T-helper 17 cell (primary cell): ENCODE measurements around the gene SCAF11. TPM values are rescaled to one million over a fixed set of nuclear protein-coding genes. Genes with fewer than 3 reads are reported as not detected.

Source experiments
- ATAC-seq: fragments of 150-1000 bp; cut with Tn5 transposase; 2 replicates; pipeline ENCODE4 v1.10.0; 2021; ENCODE audit warnings: mild to moderate bottlenecking, moderate library complexity
- DNase-seq, 3 donors: peaks; one replicate each; pipeline versions ENCODE4 v3.0.0 to v3.0.0-alpha.2; 2020 to 2021
- H3K9me3 ChIP-seq: one replicate; pipeline ENCODE4 v1.7.0; 2013; ENCODE audit warnings: low read length, mild to moderate bottlenecking; ENCODE audit not compliant: control insufficient read depth, poor library complexity, severe bottlenecking
- H3K27ac Mint-ChIP-seq: one replicate; pipeline ENCODE4 v1.8.0; 2022; ENCODE audit warnings: mild to moderate bottlenecking, moderate library complexity, mixed read lengths
- H3K27me3 Mint-ChIP-seq: one replicate; pipeline ENCODE4 v1.8.0; 2022; ENCODE audit warnings: mixed read lengths
- H3K36me3 Mint-ChIP-seq: one replicate; pipeline ENCODE4 v1.8.0; 2022; ENCODE audit warnings: low read depth, mixed read lengths
- H3K4me1 Mint-ChIP-seq: one replicate; pipeline ENCODE4 v1.8.0; 2022; ENCODE audit warnings: mild to moderate bottlenecking, mixed read lengths
- H3K4me3 Mint-ChIP-seq: one replicate; pipeline ENCODE4 v1.8.0; 2022; ENCODE audit warnings: mild to moderate bottlenecking, moderate library complexity, mixed read lengths
- total RNA-seq, 4 donors: library from RNA in 2 of 4; stranded (reverse) in 2 of 4; gene quantifications; one replicate each; pipeline ENCODE4 v1.2.3 and lab custom pipeline; 2022 to 2026

Gene SCAF11
- total RNA-seq, 2 donors from 2014 or later, result 165 to 166 TPM

DNA sequence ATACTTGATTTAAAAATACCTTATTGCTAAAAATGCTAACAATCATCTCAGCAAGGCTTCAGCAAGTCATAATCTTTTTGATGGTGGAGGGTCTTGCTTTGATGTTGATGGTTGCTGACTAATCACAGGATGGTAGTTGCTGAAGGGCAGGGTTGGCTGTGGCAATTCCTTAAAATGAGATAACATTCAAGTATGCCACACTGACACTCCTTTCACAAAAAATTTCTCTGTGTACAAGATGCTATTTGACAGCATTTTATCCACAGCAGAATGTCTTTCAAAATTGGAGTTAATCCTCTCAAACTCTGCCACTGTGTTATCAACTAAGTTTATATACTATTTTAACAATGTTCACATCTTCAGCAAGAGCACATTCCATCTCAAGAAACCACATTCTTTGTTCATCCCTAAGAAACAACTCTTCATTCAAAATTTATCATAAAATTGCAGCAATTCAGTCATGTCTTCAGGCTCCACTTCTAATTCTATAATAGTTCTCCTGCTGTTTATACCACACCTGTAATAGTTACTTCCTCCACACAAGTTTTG lies 16.1 kb downstream of the SCAF11 start:
- H3K4me3 Mint-ChIP-seq, result peak overlapping the region; percentile 46
- no peaks in the 10 kb centered on the region for H3K27me3 Mint-ChIP-seq
- H3K4me1 Mint-ChIP-seq, result peaks cover 61% of the 10 kb centered on the region
- no peak for DNase-seq
- H3K9me3 ChIP-seq, result no peaks in the 10 kb centered on the region
- no peak for ATAC-seq
- H3K27ac Mint-ChIP-seq, result no peak overlapping the region
- H3K36me3 Mint-ChIP-seq, result peaks cover 8% of the 10 kb centered on the region

DNA sequence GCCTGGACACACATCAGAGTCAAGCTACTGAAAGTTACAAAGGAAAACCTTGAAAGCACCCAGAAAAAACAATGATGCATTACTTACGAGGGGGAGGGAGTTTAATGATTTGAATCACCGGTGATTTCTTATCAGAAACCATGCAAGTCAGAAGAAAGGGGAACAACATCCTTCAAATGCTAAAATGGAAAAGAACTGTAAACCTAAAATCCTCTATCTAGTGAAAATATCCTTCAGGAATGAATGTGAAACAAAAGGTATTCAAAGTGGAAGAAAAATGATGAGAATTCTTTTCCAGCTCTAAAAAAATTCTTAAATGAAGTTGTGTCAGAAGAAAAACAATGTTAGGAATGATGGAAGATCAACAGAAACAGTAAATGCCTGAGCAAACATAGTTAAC lies 16.8 kb downstream of the SCAF11 start:
- ATAC-seq (no peak), DNase-seq (no peak)
- no peak overlapping the region for H3K4me3 Mint-ChIP-seq
- H3K9me3 ChIP-seq, result no peaks in the 10 kb centered on the region
- no peak overlapping the region for H3K27ac Mint-ChIP-seq
- peaks cover 61% of the 10 kb centered on the region for H3K4me1 Mint-ChIP-seq
- H3K36me3 Mint-ChIP-seq, result peaks cover 8% of the 10 kb centered on the region
- H3K27me3 Mint-ChIP-seq, result no peaks in the 10 kb centered on the region

DNA sequence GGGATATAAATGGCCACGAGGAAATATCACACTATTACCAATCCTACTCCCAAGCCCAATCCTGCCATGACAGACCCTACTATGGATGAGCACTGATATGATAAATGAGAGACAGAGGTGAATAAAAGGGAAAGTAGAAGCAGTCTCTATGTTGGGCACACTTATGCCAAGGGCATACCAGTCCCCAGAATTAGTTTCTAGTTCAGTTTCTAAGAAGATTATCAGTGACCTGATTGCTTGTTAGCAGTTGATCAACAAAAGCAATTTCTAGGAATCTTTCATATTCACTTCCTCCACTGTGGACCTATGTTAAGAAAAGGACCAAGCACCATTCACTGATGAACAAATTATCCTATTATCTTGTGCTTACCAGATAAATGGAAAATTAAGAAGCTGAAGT lies 20.0 kb downstream of the SCAF11 start:
- ATAC-seq, result no peak
- no peaks in the 10 kb centered on the region for H3K27me3 Mint-ChIP-seq

DNA sequence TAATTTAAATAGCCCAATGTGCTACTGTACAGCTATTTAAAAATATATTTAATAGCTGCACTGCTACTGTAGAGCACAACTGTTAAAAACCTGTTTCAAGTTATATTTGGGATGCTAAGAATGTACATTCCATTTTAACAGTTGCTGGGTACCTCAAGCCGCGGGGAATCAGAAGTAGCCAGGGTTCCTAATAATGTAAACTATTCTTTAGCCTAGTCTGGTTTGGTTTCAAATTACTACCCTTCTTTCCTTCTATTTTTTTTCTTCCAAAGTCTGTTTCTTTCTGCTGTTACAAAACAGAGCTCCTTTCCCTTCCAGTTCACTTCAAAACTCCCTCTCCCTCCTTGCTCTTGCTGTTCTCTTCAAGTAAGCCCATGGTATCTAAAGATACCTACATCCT lies 21.3 kb downstream of the SCAF11 start:
- Mint-ChIP-seq H3K4me1 (peaks cover 50% of the 10 kb centered on the region), H3K4me3 (no peak overlapping the region), H3K27me3 (no peaks in the 10 kb centered on the region), H3K36me3 (no peaks in the 10 kb centered on the region), H3K27ac (peak overlapping the region; percentile 79)
- DNase-seq (no peak), ATAC-seq (no peak)
- H3K9me3 ChIP-seq, result no peaks in the 10 kb centered on the region

More for the DNA sequence above, 20.0 kb downstream of the SCAF11 start:
- no peak for DNase-seq
- no peaks in the 10 kb centered on the region for H3K9me3 ChIP-seq
- no peak overlapping the region for H3K4me3 Mint-ChIP-seq
- H3K4me1 Mint-ChIP-seq, result peaks cover 51% of the 10 kb centered on the region
- H3K36me3 Mint-ChIP-seq, result peaks cover 7% of the 10 kb centered on the region
- peak overlapping the region; percentile 79 for H3K27ac Mint-ChIP-seq

DNA sequence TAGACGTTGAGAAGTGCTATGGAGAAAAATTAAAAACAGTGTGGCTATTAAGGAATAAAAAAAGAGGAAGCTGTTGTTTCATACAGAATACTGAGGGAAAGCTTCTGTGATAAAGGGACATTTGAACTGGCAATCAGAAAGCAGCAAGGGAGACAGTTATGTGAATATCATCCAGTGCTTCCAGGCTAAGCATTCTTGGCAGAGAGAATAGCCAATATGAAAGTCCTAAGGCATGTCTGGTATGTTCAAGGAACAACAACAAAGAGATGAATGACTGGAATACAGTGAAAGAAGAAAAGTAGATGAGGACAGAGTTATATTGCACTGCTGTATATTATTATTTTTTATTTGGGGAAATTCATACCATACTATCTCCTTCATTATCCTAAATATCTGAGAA lies 23.9 kb downstream of the SCAF11 start:
- peaks cover 5% of the 10 kb centered on the region for H3K36me3 Mint-ChIP-seq
- DNase-seq, result no peak
- no peaks in the 10 kb centered on the region for H3K27me3 Mint-ChIP-seq
- H3K9me3 ChIP-seq, result no peaks in the 10 kb centered on the region
- no peak for ATAC-seq
- no peak overlapping the region for H3K4me3 Mint-ChIP-seq
- H3K27ac Mint-ChIP-seq, result peak overlapping the region; percentile 54
- H3K4me1 Mint-ChIP-seq, result peaks cover 45% of the 10 kb centered on the region

DNA sequence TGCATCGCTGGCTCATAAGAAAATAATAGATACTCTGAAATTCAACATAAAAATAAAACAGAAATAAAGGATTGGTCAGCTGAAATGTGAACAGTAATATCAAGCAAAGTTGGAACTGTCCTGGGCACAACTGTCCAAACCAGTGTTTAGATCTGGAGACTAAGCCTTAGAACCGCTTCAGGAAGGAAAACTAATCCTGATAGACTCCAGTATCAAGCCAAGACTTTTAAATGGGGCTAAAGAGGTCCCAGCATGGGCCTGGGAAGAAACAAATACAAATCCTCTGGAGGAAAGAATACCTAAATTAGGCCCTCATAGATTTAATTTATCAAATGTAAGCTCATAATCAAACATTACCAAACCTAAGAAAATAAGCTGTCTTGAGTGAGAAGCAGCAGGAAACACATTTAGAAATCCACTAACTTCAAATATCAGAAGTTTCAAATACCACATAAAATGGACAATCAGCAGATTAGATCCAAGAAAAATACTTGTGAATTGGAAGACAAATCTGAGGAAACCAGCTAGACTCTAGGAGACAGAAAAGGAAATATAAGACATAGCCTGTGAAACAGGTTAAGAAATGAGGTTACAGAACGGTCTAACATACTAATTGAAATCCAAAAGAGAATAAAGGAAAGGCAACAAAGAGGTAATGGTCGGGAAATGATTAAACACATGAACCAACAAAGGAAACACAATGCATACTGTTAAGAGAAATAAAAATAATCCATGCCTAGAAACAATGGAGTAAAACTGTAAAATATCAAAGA lies 27.6 kb downstream of the SCAF11 start:
- Mint-ChIP-seq H3K36me3 (peaks cover 5% of the 10 kb centered on the region), H3K4me1 (peaks cover 39% of the 10 kb centered on the region), H3K4me3 (no peak overlapping the region), H3K27me3 (no peaks in the 10 kb centered on the region), H3K27ac (no peak overlapping the region)
- DNase-seq (no peak), ATAC-seq (no peak)
- no peaks in the 10 kb centered on the region for H3K9me3 ChIP-seq

DNA sequence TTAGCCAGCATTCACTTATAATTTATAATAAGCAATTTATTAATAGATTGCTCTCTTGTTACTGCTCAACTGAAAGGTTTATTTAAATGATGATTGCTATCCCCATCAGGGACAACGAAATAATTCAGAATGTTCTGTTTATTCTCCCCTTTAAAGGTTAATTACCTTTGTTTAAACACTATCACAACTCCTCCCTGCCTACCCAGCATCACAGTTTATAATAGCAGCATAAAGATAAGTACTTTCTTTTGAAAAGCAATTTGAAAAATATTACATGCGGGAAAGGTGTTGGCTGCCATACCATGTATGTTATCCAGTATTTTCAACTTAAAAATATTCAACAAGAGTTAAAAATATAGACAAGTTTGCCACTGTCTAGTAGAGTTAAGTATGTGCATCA lies 30.6 kb downstream of the SCAF11 start:
- Mint-ChIP-seq H3K4me1 (peaks cover 27% of the 10 kb centered on the region), H3K36me3 (peaks cover 5% of the 10 kb centered on the region), H3K27ac (no peak overlapping the region), H3K27me3 (no peaks in the 10 kb centered on the region), H3K4me3 (no peak overlapping the region)
- DNase-seq (no peak), ATAC-seq (no peak)
- no peaks in the 10 kb centered on the region for H3K9me3 ChIP-seq

DNA sequence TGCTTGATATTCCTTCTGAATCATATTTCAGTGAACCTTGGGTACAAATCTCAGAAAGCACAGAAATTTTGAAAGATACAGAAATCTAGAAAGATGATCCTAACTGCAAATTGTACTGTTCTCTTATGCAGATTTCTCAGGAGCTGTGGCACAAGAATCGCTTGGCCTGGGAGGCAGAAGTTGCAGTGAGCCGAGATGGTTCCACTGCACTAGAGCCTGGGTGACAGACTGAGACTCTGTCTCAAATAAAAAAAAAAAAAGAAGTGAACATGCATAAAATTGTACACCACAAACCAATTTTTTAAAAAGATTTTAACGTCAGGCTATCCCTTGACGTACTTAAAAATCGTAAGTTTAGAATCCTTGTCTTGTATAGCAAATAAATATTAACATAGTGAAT lies 31.3 kb downstream of the SCAF11 start:
- Mint-ChIP-seq H3K27me3 (no peaks in the 10 kb centered on the region), H3K36me3 (peaks cover 5% of the 10 kb centered on the region)

DNA sequence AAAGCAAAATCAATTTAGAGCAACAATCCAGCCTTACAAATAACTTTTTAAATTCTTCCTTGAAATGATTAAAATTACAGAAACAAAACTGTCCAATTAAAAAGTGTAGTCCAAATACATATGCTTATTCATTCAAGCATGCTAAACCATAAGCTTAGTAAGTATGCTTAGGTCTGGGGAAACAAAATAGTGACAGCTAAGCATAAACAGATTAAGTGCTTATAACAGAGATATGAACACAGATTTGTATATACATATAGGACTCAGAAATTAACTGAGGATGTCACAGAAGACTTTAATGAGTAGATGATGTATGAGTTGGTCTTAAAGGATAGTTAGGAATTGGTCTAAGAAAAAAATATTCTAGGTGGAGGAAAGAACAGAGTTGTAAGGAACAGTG lies 41.8 kb downstream of the SCAF11 start:
- Mint-ChIP-seq H3K27me3 (no peaks in the 10 kb centered on the region), H3K4me3 (no peak overlapping the region), H3K36me3 (peaks cover 15% of the 10 kb centered on the region), H3K27ac (no peak overlapping the region), H3K4me1 (peaks cover 15% of the 10 kb centered on the region)
- ATAC-seq (no peak), DNase-seq (no peak)
- no peaks in the 10 kb centered on the region for H3K9me3 ChIP-seq

More for the DNA sequence above, 31.3 kb downstream of the SCAF11 start:
- H3K4me1 Mint-ChIP-seq, result peaks cover 25% of the 10 kb centered on the region
- no peak for DNase-seq
- H3K4me3 Mint-ChIP-seq, result no peak overlapping the region
- no peak overlapping the region for H3K27ac Mint-ChIP-seq
- ATAC-seq, result no peak
- no peaks in the 10 kb centered on the region for H3K9me3 ChIP-seq

DNA sequence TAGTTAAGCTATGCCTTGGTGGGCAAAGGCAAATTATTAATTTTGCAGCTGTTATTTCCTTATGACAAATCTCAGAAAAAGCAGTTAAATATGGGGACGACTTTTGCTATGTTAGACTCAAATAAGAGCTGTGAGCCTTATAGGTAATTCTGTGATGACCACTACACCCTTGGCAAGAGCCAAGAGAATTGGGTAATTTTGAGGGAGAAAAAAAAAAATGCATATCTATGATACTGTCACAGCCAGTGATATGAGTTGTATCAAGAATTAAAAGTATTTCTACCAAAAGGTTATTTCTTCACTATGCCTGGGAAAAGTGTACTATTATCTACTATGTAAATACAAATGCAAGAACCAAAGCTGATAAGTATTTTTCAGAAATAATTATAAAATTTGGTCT lies 43.9 kb downstream of the SCAF11 start:
- DNase-seq, result no peak
- Mint-ChIP-seq H3K36me3 (peaks cover 22% of the 10 kb centered on the region), H3K4me1 (peaks cover 22% of the 10 kb centered on the region), H3K27me3 (no peaks in the 10 kb centered on the region), H3K4me3 (no peak overlapping the region), H3K27ac (peak overlapping the region; percentile 24)
- H3K9me3 ChIP-seq, result no peaks in the 10 kb centered on the region
- ATAC-seq, result no peak

DNA sequence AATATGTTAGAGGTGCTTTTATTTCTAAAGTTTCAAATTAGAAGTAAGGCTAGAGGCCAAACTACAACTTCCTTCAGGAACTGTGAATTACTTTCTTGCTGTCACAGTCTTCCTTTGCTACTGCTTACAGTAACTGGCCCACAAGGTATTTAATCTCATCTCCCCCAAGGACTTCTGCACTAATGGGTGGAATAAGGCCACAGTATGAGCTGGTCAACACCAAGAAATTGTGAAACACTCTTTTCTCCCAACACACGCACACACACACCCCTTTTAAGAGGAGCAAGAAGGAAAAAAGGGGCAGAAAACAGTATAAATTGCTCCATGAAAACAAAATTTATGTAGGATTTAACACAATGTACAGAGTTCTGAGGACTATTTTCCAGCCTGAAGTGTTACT lies 45.6 kb downstream of the SCAF11 start:
- DNase-seq, result no peak

DNA sequence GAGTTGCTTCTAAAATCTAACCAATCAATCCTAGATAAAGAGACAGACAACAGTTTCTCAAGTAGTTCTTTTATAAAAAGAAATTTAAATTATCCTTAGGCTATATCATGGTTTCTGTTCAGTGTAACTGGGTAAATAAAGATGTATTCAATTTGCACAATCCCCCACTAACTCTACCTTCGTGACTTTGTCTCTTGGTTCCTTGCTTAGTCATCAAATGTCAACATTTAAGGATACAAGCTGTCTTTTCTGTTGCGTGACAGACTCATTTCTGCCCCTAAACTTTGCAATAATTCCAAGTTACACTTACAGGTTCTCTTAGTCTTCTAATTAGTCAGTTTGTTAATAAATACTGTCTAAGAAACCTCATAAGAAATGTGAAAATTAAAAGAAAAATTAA lies 50.6 kb downstream of the SCAF11 start:
- H3K27ac Mint-ChIP-seq, result no peak overlapping the region
- peaks cover 13% of the 10 kb centered on the region for H3K4me1 Mint-ChIP-seq
- DNase-seq (no peak), ATAC-seq (no peak)
- no peaks in the 10 kb centered on the region for H3K9me3 ChIP-seq
- H3K36me3 Mint-ChIP-seq, result peaks cover 9% of the 10 kb centered on the region
- no peaks in the 10 kb centered on the region for H3K27me3 Mint-ChIP-seq
- H3K4me3 Mint-ChIP-seq, result no peak overlapping the region

More for the DNA sequence above, 45.6 kb downstream of the SCAF11 start:
- no peak for ATAC-seq
- Mint-ChIP-seq H3K27me3 (no peaks in the 10 kb centered on the region), H3K4me3 (no peak overlapping the region), H3K27ac (no peak overlapping the region), H3K36me3 (peaks cover 20% of the 10 kb centered on the region), H3K4me1 (peaks cover 18% of the 10 kb centered on the region)
- H3K9me3 ChIP-seq, result no peaks in the 10 kb centered on the region

DNA sequence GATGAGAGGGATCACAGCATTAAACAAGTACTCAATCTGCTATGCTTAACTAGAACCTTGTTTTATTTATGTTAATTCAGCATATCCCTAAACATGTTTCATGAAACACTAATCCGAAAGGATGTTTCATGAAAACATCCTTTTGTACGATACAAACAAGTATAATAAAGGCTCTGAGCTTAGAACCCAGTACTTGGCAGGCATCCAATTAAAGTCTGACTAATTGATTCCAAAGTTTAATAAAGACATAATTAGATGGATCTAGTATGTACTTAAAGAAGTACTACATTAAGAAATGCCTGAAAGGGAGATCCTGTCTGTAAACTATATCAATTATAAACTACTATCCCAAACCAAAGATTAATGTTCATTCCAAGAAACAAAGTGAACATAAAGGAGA lies 51.8 kb downstream of the SCAF11 start:
- Mint-ChIP-seq H3K4me1 (peaks cover 12% of the 10 kb centered on the region), H3K27ac (peak overlapping the region; percentile 29), H3K27me3 (no peaks in the 10 kb centered on the region), H3K36me3 (peaks cover 9% of the 10 kb centered on the region), H3K4me3 (no peak overlapping the region)
- no peak for DNase-seq
- no peaks in the 10 kb centered on the region for H3K9me3 ChIP-seq
- no peak for ATAC-seq

DNA sequence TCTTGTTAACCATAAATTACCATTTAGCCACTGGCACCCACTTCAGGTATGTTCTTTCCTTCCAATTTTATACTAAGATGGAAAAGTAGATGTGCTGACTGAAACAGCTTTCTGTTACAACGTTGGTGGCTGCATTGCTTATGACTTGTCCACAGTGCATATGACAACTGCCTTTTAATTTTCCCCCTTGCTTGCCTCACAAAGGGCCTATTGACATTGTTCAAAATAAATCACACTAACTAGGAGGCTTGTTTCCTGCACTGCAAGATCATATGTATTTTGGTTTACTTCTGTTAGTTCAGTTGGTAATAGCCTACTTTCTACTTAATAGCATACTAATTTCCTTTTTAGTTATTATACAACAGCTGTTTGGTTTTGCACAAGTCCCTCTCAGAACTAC lies 55.4 kb downstream of the SCAF11 start:
- peak; percentile 16 for ATAC-seq
- Mint-ChIP-seq H3K27ac (no peak overlapping the region), H3K27me3 (no peaks in the 10 kb centered on the region), H3K4me1 (peaks cover 8% of the 10 kb centered on the region), H3K4me3 (no peak overlapping the region), H3K36me3 (peaks cover 4% of the 10 kb centered on the region)
- no peak for DNase-seq
- no peaks in the 10 kb centered on the region for H3K9me3 ChIP-seq
